AG10803 (cell line): ENCODE results near the gene SLC4A5.

Experiments used
- DNase-seq: peaks from one replicate; pipeline ENCODE4 v3.0.0; 2010; ENCODE audit warnings: low read depth
- H3K4me3 ChIP-seq: 2 replicates; pipeline ENCODE4 v1.5.1; 2011; ENCODE audit warnings: mild to moderate bottlenecking, low read length, control low read depth
- CTCF ChIP-seq: conservative IDR thresholded peaks from 2 replicates; pipeline ENCODE4 v1.5.1; 2011; ENCODE audit warnings: mild to moderate bottlenecking, low read length, control low read depth, inconsistent platforms

The SLC4A5 gene

GRCh38 chr2:74291218-74291544 is 52.0 kb downstream of the SLC4A5 start:
- H3K4me3 ChIP-seq, result no peak overlapping the region
- no peak for DNase-seq
- TF ChIP-seq CTCF, result no peak

- DNase-seq, result no peak
- no peak overlapping the region for H3K4me3 ChIP-seq
- no peak for TF ChIP-seq CTCF
Observed at GRCh38 chr2:74290466-74291217, 52.6 kb downstream of the SLC4A5 start.

- H3K4me3 ChIP-seq, result no peak overlapping the region
Observed at GRCh38 chr2:74290066-74290465, 53.1 kb downstream of the SLC4A5 start.

GRCh38 chr2:74286725-74287124 is 56.5 kb downstream of the SLC4A5 start:
- no peak for DNase-seq
- TF ChIP-seq CTCF, result no peak

More at GRCh38 chr2:74290066-74290465, 53.1 kb downstream of the SLC4A5 start:
- no peak for DNase-seq
- no peak for TF ChIP-seq CTCF

GRCh38 chr2:74281141-74281975 is 61.9 kb downstream of the SLC4A5 start:
- no peak overlapping the region for H3K4me3 ChIP-seq
- no peak for TF ChIP-seq CTCF
- DNase-seq, result no peak

More at GRCh38 chr2:74286725-74287124, 56.5 kb downstream of the SLC4A5 start:
- H3K4me3 ChIP-seq, result no peak overlapping the region

GRCh38 chr2:74278694-74279093 is 64.5 kb downstream of the SLC4A5 start:
- H3K4me3 ChIP-seq, result no peak overlapping the region
- no peak for DNase-seq
- TF ChIP-seq CTCF, result no peak

- TF ChIP-seq CTCF, result no peak
- H3K4me3 ChIP-seq, result no peak overlapping the region
- no peak for DNase-seq
Observed at GRCh38 chr2:74278176-74278575, 65.0 kb downstream of the SLC4A5 start.
